Measurements from ENCODE around the gene DNHD1. TPM values are rescaled to one million over a fixed set of nuclear protein-coding genes. Genes with fewer than 3 reads are reported as not detected.

The DNHD1 gene
- total and polyA plus RNA-seq, 2 of the 8 experiments (the other 6 are each of a cell fraction or from before 2014, with no cell fraction given), result 5.0 to 6.8 TPM

GRCh38 chr11:6542727-6543126 is 45.6 kb downstream of the DNHD1 start (continued):
- TF ChIP-seq EZH2 (IDR thresholded peaks at IDR 0.05; ENCODE audit: low read depth, low read length, severe bottlenecking), result no peak
- TF ChIP-seq POU5F1 (IDR thresholded peaks at IDR 0.05; ENCODE audit: low read depth, low read length), result no peak
- no peak for TF ChIP-seq KDM1A (IDR thresholded peaks at IDR 0.05; ENCODE audit: borderline replicate concordance, low read length)
- no peak for TF ChIP-seq CTCF (IDR thresholded peaks at IDR 0.05; ENCODE audit: control extremely low read depth in 1 of 3, insufficient read depth in 1 of 3, low read depth in 1 of 3, low read length in 3 of 3)

All from H1 (cell line).